Stimulated activated CD8-positive, alpha-beta memory T cell treated with anti-CD3 and anti-CD28 coated beads, Interleukin-7, amount 100 ng/mL, for 48 hours (primary cell): ENCODE data around the gene AADACL4.
"Not testable (repeated sequence)": the region's sequence is repeated elsewhere in the genome, so short reads cannot be mapped to it uniquely, and the experiment has no call there.

ENCODE experiments used
- DNase-seq, 2 donors: peaks; one replicate each; pipeline ENCODE4 v3.0.0-alpha.2; 2020; ENCODE audit warnings: low read depth in 1 of 2; ENCODE audit errors: extremely low read depth in 1 of 2

Gene AADACL4

GRCh38 chr1:12709091-12709491 lies 65.2 kb downstream of the AADACL4 start:
- DNase-seq = no peak

GRCh38 chr1:12709696-12710095 lies 65.8 kb downstream of the AADACL4 start:
- no peak for DNase-seq

DNA sequence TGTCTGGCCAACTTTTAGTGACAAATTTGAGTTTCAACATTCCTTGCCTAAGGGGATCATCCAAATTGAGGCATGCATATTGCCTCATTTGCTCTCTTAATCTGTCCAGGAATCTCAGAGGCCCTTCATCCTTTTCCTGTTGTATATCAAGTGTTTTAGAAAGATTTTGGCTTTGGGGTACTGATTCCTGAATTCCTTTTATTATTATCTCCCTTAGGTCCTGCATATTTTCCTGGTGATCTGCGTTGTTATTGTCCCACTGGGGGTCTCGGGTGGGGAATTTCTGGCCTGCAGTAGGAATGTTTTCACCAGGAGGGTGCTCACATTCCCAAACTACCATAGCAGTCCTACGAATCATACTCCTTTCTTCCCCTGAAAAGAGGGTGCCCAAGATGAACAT lies 67.7 kb downstream of the AADACL4 start:
- DNase-seq = no peak

DNA sequence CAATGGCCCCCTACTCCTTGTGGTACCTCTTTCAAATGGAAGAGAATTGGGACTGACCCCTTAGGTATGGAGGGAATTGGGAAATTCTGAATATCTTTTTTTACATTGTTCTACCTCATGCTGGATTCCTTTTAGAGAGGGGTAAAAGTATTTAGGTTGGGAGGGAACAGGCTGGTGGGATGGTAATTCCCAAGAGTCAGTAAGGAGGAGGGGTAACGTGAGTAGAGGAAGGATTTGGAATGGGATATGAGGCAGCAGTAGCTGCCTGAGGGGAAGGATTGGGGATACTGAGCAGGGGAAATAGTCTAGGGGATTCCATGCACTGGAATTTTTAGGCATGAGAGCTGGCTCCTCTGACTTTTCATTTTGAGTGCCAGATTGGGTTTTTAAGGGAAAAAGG lies 68.2 kb downstream of the AADACL4 start:
- no peak for DNase-seq

- no peak for DNase-seq
Measured at GRCh38 chr1:12712929-12713328, 69.0 kb downstream of the AADACL4 start.

GRCh38 chr1:12713651-12714050 lies 69.8 kb downstream of the AADACL4 start:
- not testable (repeated sequence) for DNase-seq

- DNase-seq = no peak
Measured at GRCh38 chr1:12714710-12715475, 71.0 kb downstream of the AADACL4 start.

DNA sequence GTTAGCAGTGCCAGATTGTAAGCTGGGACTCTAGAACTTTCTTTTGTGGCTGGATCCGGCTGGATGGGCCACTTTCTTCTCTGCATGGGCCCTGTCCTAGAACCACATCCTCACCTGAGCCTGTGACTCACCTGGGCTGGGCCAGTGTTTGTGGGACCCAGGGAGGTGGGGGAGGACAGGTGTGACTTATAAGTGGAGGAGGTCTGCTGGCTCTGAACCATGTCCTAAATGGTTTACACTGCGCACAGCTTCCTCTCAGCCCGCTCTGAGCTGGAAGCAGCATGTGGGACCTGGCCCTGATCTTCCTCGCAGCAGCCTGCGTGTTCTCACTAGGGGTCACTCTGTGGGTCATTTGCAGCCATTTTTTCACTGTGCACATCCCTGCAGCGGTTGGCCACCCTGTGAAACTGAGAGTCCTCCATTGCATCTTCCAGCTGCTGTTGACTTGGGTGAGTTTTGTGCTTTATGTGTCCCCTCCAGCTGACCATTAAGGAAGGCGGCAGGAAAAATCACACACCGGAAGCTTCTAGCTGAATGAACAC lies 72.1 kb downstream of the AADACL4 start, which contains the start of gene AADACL3:
Gene AADACL3, plus strand, starts transcription at position 215 of the 542 bp plus-strand sequence. Its CDS starts 67 bp downstream, at position 282.
- no peak for DNase-seq
